ENCODE data around the gene SFT2D3.

GRCh38 chr2:127678991-127679390 is 22.3 kb upstream of the SFT2D3 start:
- no peak for TF ChIP-seq POLR2A (IDR thresholded peaks at IDR 0.05; ENCODE audit: low read length)
- no peak for TF ChIP-seq GATA1 (IDR thresholded peaks at IDR 0.05; ENCODE audit: low read depth, low read length)

Data from erythroblast (primary cell).